Activated B cell treated with CpG ODN at 0.5 μM for 24 hours (primary cell): ENCODE measurements around the gene TRIM36. TPM values are rescaled to one million over a fixed set of nuclear protein-coding genes. Genes with fewer than 3 reads are reported as not detected.

ENCODE experiments used
- ATAC-seq: fragments of 200-7000 bp; cut with Tn5 transposase; one replicate; pipeline ENCODE4 v1.10.0; 2021; ENCODE audit warnings: low read depth, mild to moderate bottlenecking, moderate library complexity
- CTCF ChIA-PET: fragments of 350-600 bp; sonication (Branson Sonifier 250); formaldehyde crosslinking; loops from one replicate; lab custom pipeline; 2021; ENCODE audit warnings: antibody characterized with exemption; lab: Charles Lee
- POLR2A ChIA-PET: fragments of 350-600 bp; sonication (Branson Sonifier 250); formaldehyde crosslinking; loops from one replicate; lab custom pipeline; 2021; ENCODE audit warnings: antibody characterized with exemption; lab: Charles Lee
- DNase-seq: peaks from one replicate; pipeline ENCODE4 v3.0.0; 2022
- H3K27ac Mint-ChIP-seq: one replicate; pipeline ENCODE4 v1.8.0; 2020; ENCODE audit warnings: mixed read lengths
- H3K27me3 Mint-ChIP-seq: one replicate; pipeline ENCODE4 v1.8.0; 2021; ENCODE audit warnings: mixed read lengths
- H3K36me3 Mint-ChIP-seq: one replicate; pipeline ENCODE4 v1.8.0; 2021; ENCODE audit warnings: low read depth, mixed read lengths
- H3K4me1 Mint-ChIP-seq: one replicate; pipeline ENCODE4 v1.8.0; 2021; ENCODE audit warnings: mixed read lengths
- H3K4me3 Mint-ChIP-seq: one replicate; pipeline ENCODE4 v1.8.0; 2020; ENCODE audit warnings: mild to moderate bottlenecking, mixed read lengths
- H3K9me3 Mint-ChIP-seq: one replicate; pipeline ENCODE4 v1.8.0; 2020; ENCODE audit warnings: mixed read lengths
- intact Hi-C: fragments of 100-400 bp; cut with micrococcal nuclease; formaldehyde crosslinking; loops from one replicate; pipeline ENCODE4 v1.15.1; 2024
- total RNA-seq: library from RNA; stranded (reverse); gene quantifications from 2 replicates; pipeline ENCODE4 v1.2.3, GENCODE V29; 2022
- TF ChIP-seq, protein P1 (sequence below): fragments of 200-600 bp; IDR thresholded peaks from one replicate; pipeline ENCODE4 v1.8.0; 2022; ENCODE audit warnings: antibody characterized with exemption, mild to moderate bottlenecking

Gene TRIM36
- total RNA-seq, 1 donor from 2014 or later = 8.9 TPM

- TF ChIP-seq, protein P1, sequence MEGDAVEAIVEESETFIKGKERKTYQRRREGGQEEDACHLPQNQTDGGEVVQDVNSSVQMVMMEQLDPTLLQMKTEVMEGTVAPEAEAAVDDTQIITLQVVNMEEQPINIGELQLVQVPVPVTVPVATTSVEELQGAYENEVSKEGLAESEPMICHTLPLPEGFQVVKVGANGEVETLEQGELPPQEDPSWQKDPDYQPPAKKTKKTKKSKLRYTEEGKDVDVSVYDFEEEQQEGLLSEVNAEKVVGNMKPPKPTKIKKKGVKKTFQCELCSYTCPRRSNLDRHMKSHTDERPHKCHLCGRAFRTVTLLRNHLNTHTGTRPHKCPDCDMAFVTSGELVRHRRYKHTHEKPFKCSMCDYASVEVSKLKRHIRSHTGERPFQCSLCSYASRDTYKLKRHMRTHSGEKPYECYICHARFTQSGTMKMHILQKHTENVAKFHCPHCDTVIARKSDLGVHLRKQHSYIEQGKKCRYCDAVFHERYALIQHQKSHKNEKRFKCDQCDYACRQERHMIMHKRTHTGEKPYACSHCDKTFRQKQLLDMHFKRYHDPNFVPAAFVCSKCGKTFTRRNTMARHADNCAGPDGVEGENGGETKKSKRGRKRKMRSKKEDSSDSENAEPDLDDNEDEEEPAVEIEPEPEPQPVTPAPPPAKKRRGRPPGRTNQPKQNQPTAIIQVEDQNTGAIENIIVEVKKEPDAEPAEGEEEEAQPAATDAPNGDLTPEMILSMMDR = no peak
- ATAC-seq = no peak
- Mint-ChIP-seq H3K27me3 (peaks cover 8% of the 10 kb centered on the region), H3K9me3 (no peaks in the 10 kb centered on the region), H3K27ac (no peak overlapping the region), H3K36me3 (peaks cover 2% of the 10 kb centered on the region), H3K4me3 (no peak overlapping the region), H3K4me1 (no peaks in the 10 kb centered on the region)
- POLR2A ChIA-PET = no interaction called here
- intact Hi-C loops = no loop called here
- no peak for DNase-seq
- CTCF ChIA-PET = no interaction called here
These were observed 20.2 kb upstream of the TRIM36 start for GRCh38 chr5:115189866-115190265.

DNA sequence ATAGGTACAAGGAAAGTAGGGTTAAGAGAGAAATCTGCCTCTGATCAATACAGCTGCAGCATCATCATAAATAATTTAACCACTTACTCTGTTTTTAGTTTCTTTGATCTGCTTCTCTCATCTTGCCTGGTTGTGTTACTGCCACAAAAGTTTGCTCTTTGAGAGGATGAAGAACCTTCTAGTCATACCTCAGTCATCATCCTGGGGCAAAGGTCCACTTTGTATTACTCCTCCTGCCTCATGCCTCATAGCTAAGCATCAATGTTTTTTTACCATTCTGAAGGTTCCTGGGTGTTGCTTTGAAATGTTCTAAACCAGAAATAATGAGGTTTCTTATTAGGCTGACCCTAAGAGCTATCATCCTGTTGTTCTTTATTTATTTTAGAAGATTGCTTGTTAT is 17.1 kb upstream of the TRIM36 start:
- no peak for DNase-seq
- TF ChIP-seq, protein P1 = no peak
- no peak for ATAC-seq
- CTCF ChIA-PET = interaction anchor here (0.8 kb wide), 1 partner anchor 8 kb away, joined by 3 read pairs; no protein-coding TSS in a partner anchor
- Mint-ChIP-seq H3K4me1 (no peaks in the 10 kb centered on the region), H3K4me3 (no peak overlapping the region), H3K27ac (no peak overlapping the region), H3K9me3 (no peaks in the 10 kb centered on the region), H3K27me3 (peaks cover 27% of the 10 kb centered on the region), H3K36me3 (no peaks in the 10 kb centered on the region)
- POLR2A ChIA-PET = no interaction called here
- intact Hi-C loops = no loop called here

GRCh38 chr5:115184770-115185169 is 15.1 kb upstream of the TRIM36 start:
- POLR2A ChIA-PET = no interaction called here
- H3K4me1 Mint-ChIP-seq = peaks cover 7% of the 10 kb centered on the region
- H3K27me3 Mint-ChIP-seq = peaks cover 45% of the 10 kb centered on the region
- ATAC-seq (no peak), DNase-seq (no peak)
- H3K9me3 Mint-ChIP-seq = no peaks in the 10 kb centered on the region
- H3K36me3 Mint-ChIP-seq = no peaks in the 10 kb centered on the region
- intact Hi-C loops = no loop called here
- H3K27ac Mint-ChIP-seq = no peak overlapping the region
- no peak overlapping the region for H3K4me3 Mint-ChIP-seq
- TF ChIP-seq, protein P1 = no peak
- CTCF ChIA-PET = no interaction called here

GRCh38 chr5:115181757-115182156 is 12.0 kb upstream of the TRIM36 start:
- intact Hi-C loops = no loop called here
- Mint-ChIP-seq H3K9me3 (no peaks in the 10 kb centered on the region), H3K4me3 (no peak overlapping the region), H3K36me3 (no peaks in the 10 kb centered on the region), H3K27me3 (peaks cover 70% of the 10 kb centered on the region), H3K4me1 (peaks cover 11% of the 10 kb centered on the region), H3K27ac (no peak overlapping the region)
- ChIA-PET CTCF (no interaction called here), POLR2A (no interaction called here)
- no peak for ATAC-seq
- TF ChIP-seq, protein P1 = no peak
- no peak for DNase-seq

- Mint-ChIP-seq H3K4me1 (peaks cover 11% of the 10 kb centered on the region), H3K27ac (no peak overlapping the region), H3K9me3 (no peaks in the 10 kb centered on the region), H3K36me3 (no peaks in the 10 kb centered on the region), H3K27me3 (peaks cover 74% of the 10 kb centered on the region), H3K4me3 (peak overlapping the region; percentile 87)
- DNase-seq (peak; percentile 49), ATAC-seq (peak; percentile 79)
- TF ChIP-seq, protein P1 = no peak
- intact Hi-C loops = loop anchor here (1.0 kb wide), 1 partner anchor 10 kb away; no protein-coding TSS in a partner anchor
- ChIA-PET CTCF (no interaction called here), POLR2A (no interaction called here)
These were observed 10.5 kb upstream of the TRIM36 start for GRCh38 chr5:115180165-115180709.
